ENCODE data around the gene ZC3H13. TPM values are rescaled to one million over a fixed set of nuclear protein-coding genes. Genes with fewer than 3 reads are reported as not detected.

ZC3H13 gene
- total RNA-seq, 2 experiments from 2014 or later: 27.2 to 43.9 TPM

DNA sequence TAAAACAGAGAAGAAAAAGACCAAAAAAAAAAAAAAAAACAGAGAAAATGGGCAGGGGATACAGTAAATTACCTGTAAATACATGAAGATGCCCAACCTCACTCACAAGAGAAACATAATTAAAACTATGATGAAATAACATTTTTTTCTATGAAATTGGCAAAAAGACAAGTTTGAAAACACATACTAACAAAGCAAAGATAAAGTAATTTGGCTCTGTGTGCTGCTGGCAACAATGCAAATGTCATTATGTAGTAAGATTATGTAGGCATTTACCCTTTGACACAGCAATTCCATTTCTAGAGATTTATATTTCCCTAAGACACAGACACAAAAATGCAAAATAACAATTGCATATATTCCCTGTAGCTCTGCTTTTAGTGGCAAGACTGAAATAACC lies 20.2 kb downstream of the ZC3H13 start:
- no peak overlapping the region for H3K27ac ChIP-seq (ENCODE audit: low read depth, low read length, poor library complexity, severe bottlenecking)
- ChIA-PET POLR2A (interaction anchor here (1.2 kb wide), 1 partner anchor 135 kb away, joined by 4 read pairs; no protein-coding TSS in a partner anchor), CTCF (ENCODE audit: unreplicated experiment) (no interaction called here)
- no peaks in the 10 kb centered on the region for H4K20me1 ChIP-seq (ENCODE audit: insufficient read depth, low read length)
- H3K4me2 ChIP-seq (ENCODE audit: low read length): no peak overlapping the region
- no peak overlapping the region for H2AFZ ChIP-seq (ENCODE audit: low read length)
- no TSS peak for BruUV-seq (replicated peaks)
- H3K4me3 ChIP-seq (ENCODE audit: low read depth, low read length, poor library complexity, severe bottlenecking): no peak overlapping the region
- H3K9me3 ChIP-seq (ENCODE audit: low read length): peaks cover 15% of the 10 kb centered on the region
- peaks cover 13% of the 10 kb centered on the region; the same call in 1 of the 2 replicates for H3K79me2 ChIP-seq (ENCODE audit: insufficient read depth, low read depth, low read length)
- no peak for DNase-seq (ENCODE audit: low spot score)
- no peaks in the 10 kb centered on the region for H3K9me2 ChIP-seq (ENCODE audit: insufficient read depth, low read length)
- TF ChIP-seq EZH2phosphoT487 (IDR thresholded peaks at IDR 0.05; ENCODE audit: borderline replicate concordance, low read depth, low read length): no peak
- TF ChIP-seq, protein P1, sequence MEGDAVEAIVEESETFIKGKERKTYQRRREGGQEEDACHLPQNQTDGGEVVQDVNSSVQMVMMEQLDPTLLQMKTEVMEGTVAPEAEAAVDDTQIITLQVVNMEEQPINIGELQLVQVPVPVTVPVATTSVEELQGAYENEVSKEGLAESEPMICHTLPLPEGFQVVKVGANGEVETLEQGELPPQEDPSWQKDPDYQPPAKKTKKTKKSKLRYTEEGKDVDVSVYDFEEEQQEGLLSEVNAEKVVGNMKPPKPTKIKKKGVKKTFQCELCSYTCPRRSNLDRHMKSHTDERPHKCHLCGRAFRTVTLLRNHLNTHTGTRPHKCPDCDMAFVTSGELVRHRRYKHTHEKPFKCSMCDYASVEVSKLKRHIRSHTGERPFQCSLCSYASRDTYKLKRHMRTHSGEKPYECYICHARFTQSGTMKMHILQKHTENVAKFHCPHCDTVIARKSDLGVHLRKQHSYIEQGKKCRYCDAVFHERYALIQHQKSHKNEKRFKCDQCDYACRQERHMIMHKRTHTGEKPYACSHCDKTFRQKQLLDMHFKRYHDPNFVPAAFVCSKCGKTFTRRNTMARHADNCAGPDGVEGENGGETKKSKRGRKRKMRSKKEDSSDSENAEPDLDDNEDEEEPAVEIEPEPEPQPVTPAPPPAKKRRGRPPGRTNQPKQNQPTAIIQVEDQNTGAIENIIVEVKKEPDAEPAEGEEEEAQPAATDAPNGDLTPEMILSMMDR (conservative IDR thresholded peaks at IDR 0.05; ENCODE audit: low read length): no peak
- intact Hi-C loops (cut with micrococcal nuclease; ENCODE audit: unreplicated experiment): no loop called here
- H3K36me3 ChIP-seq (ENCODE audit: insufficient read depth, low read length): peaks cover 69% of the 10 kb centered on the region
- no peaks in the 10 kb centered on the region for H3K4me1 ChIP-seq (ENCODE audit: insufficient read depth, low read length, poor library complexity, severe bottlenecking)

DNA sequence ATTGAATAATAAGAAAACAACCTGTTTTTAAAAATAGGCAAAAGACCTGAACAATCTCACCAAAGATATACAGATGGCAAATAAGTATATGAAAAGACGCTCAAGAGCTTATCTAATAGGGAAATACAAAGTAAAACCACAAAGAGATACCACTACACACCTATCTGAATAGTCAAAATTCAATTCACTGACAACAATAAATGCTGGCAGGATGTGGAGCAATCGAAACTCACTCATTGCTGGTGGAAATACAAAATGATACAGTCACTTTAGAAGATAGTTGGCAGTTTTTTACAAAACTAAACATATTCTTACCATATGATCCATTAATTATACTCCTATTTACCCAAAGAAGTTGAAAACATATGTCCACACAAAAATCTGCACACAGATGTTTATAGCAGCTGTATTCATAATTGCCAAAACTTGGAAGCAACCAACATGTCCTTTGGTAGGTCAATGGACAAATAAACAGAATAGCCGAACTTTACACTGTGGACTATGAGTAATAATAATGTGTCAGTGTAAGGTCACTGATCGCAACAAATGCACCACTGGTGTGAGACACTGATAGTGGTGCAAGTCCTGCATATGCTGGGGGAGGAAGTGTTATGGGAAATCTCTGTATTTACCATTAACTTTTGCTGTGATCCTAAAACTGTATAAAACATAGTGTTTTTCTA lies 20.8 kb downstream of the ZC3H13 start:
- no peak for DNase-seq (ENCODE audit: low spot score)
- H3K4me1 ChIP-seq (ENCODE audit: insufficient read depth, low read length, poor library complexity, severe bottlenecking): no peaks in the 10 kb centered on the region
- no peaks in the 10 kb centered on the region for H4K20me1 ChIP-seq (ENCODE audit: insufficient read depth, low read length)
- peaks cover 15% of the 10 kb centered on the region for H3K9me3 ChIP-seq (ENCODE audit: low read length)
- no TSS peak for BruUV-seq (replicated peaks)
- intact Hi-C loops (cut with micrococcal nuclease; ENCODE audit: unreplicated experiment): no loop called here
- POLR2A ChIA-PET: interaction anchor here (0.7 to 0.8 kb wide), 3 partner anchors 20 to 753 kb away, joined by 3 to 4 read pairs (median 3); partner anchors contain the start of gene ZC3H13
- no peaks in the 10 kb centered on the region for H3K9me2 ChIP-seq (ENCODE audit: insufficient read depth, low read length)
- no peak overlapping the region for H2AFZ ChIP-seq (ENCODE audit: low read length)
- H3K79me2 ChIP-seq (ENCODE audit: insufficient read depth, low read depth, low read length): peaks cover 13% of the 10 kb centered on the region; the same call in 1 of the 2 replicates
- TF ChIP-seq, protein P1 (conservative IDR thresholded peaks at IDR 0.05; ENCODE audit: low read length): no peak
- no peak for TF ChIP-seq EZH2phosphoT487 (IDR thresholded peaks at IDR 0.05; ENCODE audit: borderline replicate concordance, low read depth, low read length)
- H3K4me2 ChIP-seq (ENCODE audit: low read length): no peak overlapping the region
- no peak overlapping the region for H3K27ac ChIP-seq (ENCODE audit: low read depth, low read length, poor library complexity, severe bottlenecking)
- H3K36me3 ChIP-seq (ENCODE audit: insufficient read depth, low read length): peaks cover 70% of the 10 kb centered on the region
- CTCF ChIA-PET (ENCODE audit: unreplicated experiment): interaction anchor here (0.5 kb wide), 1 partner anchor 778 kb away, joined by 5 read pairs; no protein-coding TSS in a partner anchor
- no peak overlapping the region for H3K4me3 ChIP-seq (ENCODE audit: low read depth, low read length, poor library complexity, severe bottlenecking)

DNA sequence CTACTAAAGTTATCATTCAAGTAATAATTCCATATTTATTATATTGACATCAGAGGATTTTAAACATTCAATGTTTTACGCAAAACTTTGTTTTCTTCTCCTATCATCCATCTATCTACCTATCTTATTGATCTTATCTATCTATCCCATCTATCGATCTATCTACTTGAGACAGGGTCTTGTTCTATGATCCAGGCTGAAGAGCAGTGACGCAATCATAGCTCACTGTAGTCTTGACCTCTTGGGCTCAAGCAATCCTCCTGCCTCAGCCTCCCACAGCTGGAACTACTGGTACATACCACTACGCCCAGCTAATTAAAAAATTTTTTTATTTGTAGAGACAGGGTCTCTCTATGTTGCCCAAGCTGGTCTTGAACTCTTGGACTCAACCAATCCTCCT lies 27.4 kb downstream of the ZC3H13 start:
- Histone ChIP-seq H3K27ac (ENCODE audit: low read depth, low read length, poor library complexity, severe bottlenecking) (no peak overlapping the region), H4K20me1 (ENCODE audit: insufficient read depth, low read length) (no peaks in the 10 kb centered on the region), H2AFZ (ENCODE audit: low read length) (no peak overlapping the region), H3K4me3 (ENCODE audit: low read depth, low read length, poor library complexity, severe bottlenecking) (no peak overlapping the region), H3K79me2 (ENCODE audit: insufficient read depth, low read depth, low read length) (peaks cover 6% of the 10 kb centered on the region; the same call in 1 of the 2 replicates), H3K36me3 (ENCODE audit: insufficient read depth, low read length) (peaks cover 27% of the 10 kb centered on the region), H3K9me2 (ENCODE audit: insufficient read depth, low read length) (no peaks in the 10 kb centered on the region), H3K9me3 (ENCODE audit: low read length) (peaks cover 6% of the 10 kb centered on the region), H3K4me1 (ENCODE audit: insufficient read depth, low read length, poor library complexity, severe bottlenecking) (no peaks in the 10 kb centered on the region), H3K4me2 (ENCODE audit: low read length) (no peak overlapping the region)
- ChIA-PET CTCF (ENCODE audit: unreplicated experiment) (no interaction called here), POLR2A (interaction anchor here (1.2 kb wide), 1 partner anchor 597 kb away, joined by 3 read pairs; no protein-coding TSS in a partner anchor)
- TF ChIP-seq, protein P1 (conservative IDR thresholded peaks at IDR 0.05; ENCODE audit: low read length): no peak
- no peak for TF ChIP-seq EZH2phosphoT487 (IDR thresholded peaks at IDR 0.05; ENCODE audit: borderline replicate concordance, low read depth, low read length)
- intact Hi-C loops (cut with micrococcal nuclease; ENCODE audit: unreplicated experiment): no loop called here
- BruUV-seq (replicated peaks): no TSS peak
- no peak for DNase-seq (ENCODE audit: low spot score)

All from OCI-LY7 (cell line).